Kidney epithelial cell (primary cell): ENCODE results near the gene RPN1. TPM values are rescaled to one million over a fixed set of nuclear protein-coding genes. Genes with fewer than 3 reads are reported as not detected.

Experiments used
- DNase-seq: peaks from one replicate; pipeline ENCODE4 v3.0.0-alpha.2; 2010; ENCODE audit warnings: low read depth
- H3K27me3 ChIP-seq: 2 replicates; pipeline ENCODE4 v1.6.0; 2011; ENCODE audit warnings: low read length; ENCODE audit not compliant: control insufficient read depth, insufficient read depth
- H3K36me3 ChIP-seq: 2 replicates; pipeline ENCODE4 v1.5.1; 2011; ENCODE audit warnings: low read length; ENCODE audit not compliant: control insufficient read depth, insufficient read depth
- H3K4me3 ChIP-seq: 2 replicates; pipeline ENCODE4 v1.5.1; 2011; ENCODE audit warnings: low read depth, mild to moderate bottlenecking, control low read depth, low read length
- CTCF ChIP-seq: IDR thresholded peaks from 2 replicates; pipeline ENCODE4 v1.5.1; 2011; ENCODE audit warnings: mild to moderate bottlenecking, moderate library complexity, low read length, control low read depth, inconsistent platforms; ENCODE audit not compliant: insufficient read depth, poor library complexity, severe bottlenecking
- total RNA-seq: library from RNA; depleted of rRNA; stranded (reverse); fragments of >200 nt; gene quantifications from 2 replicates; pipeline ENCODE4 v1.2.3, GENCODE V29; 2015

RPN1 gene
- total RNA-seq, 1 donor from 2014 or later, result 362 TPM

GRCh38 chr3:128603811-128604775, 46.5 kb downstream of the RPN1 start:
- Histone ChIP-seq H3K4me3 (no peak overlapping the region), H3K36me3 (no peaks in the 10 kb centered on the region), H3K27me3 (no peaks in the 10 kb centered on the region)
- DNase-seq, result no peak
- no peak for TF ChIP-seq CTCF

GRCh38 chr3:128603313-128603712, 47.3 kb downstream of the RPN1 start:
- DNase-seq, result no peak
- no peak for TF ChIP-seq CTCF
- H3K27me3 ChIP-seq, result no peaks in the 10 kb centered on the region
- no peaks in the 10 kb centered on the region for H3K36me3 ChIP-seq
- H3K4me3 ChIP-seq, result no peak overlapping the region

- no peak for DNase-seq
- H3K36me3 ChIP-seq, result no peaks in the 10 kb centered on the region
- no peaks in the 10 kb centered on the region for H3K27me3 ChIP-seq
- no peak overlapping the region for H3K4me3 ChIP-seq
- no peak for TF ChIP-seq CTCF
These were observed 51.5 kb downstream of the RPN1 start for GRCh38 chr3:128598884-128599664.

- Histone ChIP-seq H3K27me3 (no peaks in the 10 kb centered on the region), H3K36me3 (no peaks in the 10 kb centered on the region), H3K4me3 (no peak overlapping the region)
- TF ChIP-seq CTCF, result no peak
- no peak for DNase-seq
These were observed 52.7 kb downstream of the RPN1 start for GRCh38 chr3:128597900-128598299.

- TF ChIP-seq CTCF, result no peak
- Histone ChIP-seq H3K36me3 (no peaks in the 10 kb centered on the region), H3K27me3 (no peaks in the 10 kb centered on the region), H3K4me3 (no peak overlapping the region)
- no peak for DNase-seq
These were observed 57.8 kb downstream of the RPN1 start for GRCh38 chr3:128592864-128593263.
